Measurements from ENCODE around the gene TTC21B. TPM values are rescaled to one million over a fixed set of nuclear protein-coding genes. Genes with fewer than 3 reads are reported as not detected.
"Not testable (repeated sequence)": the region's sequence is repeated elsewhere in the genome, so short reads cannot be mapped to it uniquely, and the experiment has no call there.

TTC21B gene
- total RNA-seq, 1 donor from 2014 or later, result 10.0 TPM

- no peak for FAIRE-seq
These were observed 82.6 kb downstream of the TTC21B start for GRCh38 chr2:165871025-165871424.

GRCh38 chr2:165870346-165870745, 83.2 kb downstream of the TTC21B start:
- no peak for DNase-seq (ENCODE audit: low read depth)
- Histone ChIP-seq H3K36me3 (ENCODE audit: control insufficient read depth, insufficient read depth, low read length) (no peaks in the 10 kb centered on the region), H3K4me3 (ENCODE audit: low read depth, low read length) (no peak overlapping the region), H3K27me3 (ENCODE audit: control insufficient read depth, insufficient read depth, low read length) (no peaks in the 10 kb centered on the region)
- TF ChIP-seq CTCF (IDR thresholded peaks at IDR 0.05; ENCODE audit: insufficient read depth, low read length, severe bottlenecking), result no peak
- no peak for FAIRE-seq

More at GRCh38 chr2:165871025-165871424, 82.6 kb downstream of the TTC21B start:
- H3K27me3 ChIP-seq (ENCODE audit: control insufficient read depth, insufficient read depth, low read length), result no peaks in the 10 kb centered on the region
- no peak for DNase-seq (ENCODE audit: low read depth)
- no peaks in the 10 kb centered on the region for H3K36me3 ChIP-seq (ENCODE audit: control insufficient read depth, insufficient read depth, low read length)
- H3K4me3 ChIP-seq (ENCODE audit: low read depth, low read length), result no peak overlapping the region
- no peak for TF ChIP-seq CTCF (IDR thresholded peaks at IDR 0.05; ENCODE audit: insufficient read depth, low read length, severe bottlenecking)

GRCh38 chr2:165868211-165868610, 85.4 kb downstream of the TTC21B start:
- H3K27me3 ChIP-seq (ENCODE audit: control insufficient read depth, insufficient read depth, low read length), result no peaks in the 10 kb centered on the region
- H3K4me3 ChIP-seq (ENCODE audit: low read depth, low read length), result no peak overlapping the region
- no peaks in the 10 kb centered on the region for H3K36me3 ChIP-seq (ENCODE audit: control insufficient read depth, insufficient read depth, low read length)
- FAIRE-seq (no peak), DNase-seq (ENCODE audit: low read depth) (no peak)
- TF ChIP-seq CTCF (IDR thresholded peaks at IDR 0.05; ENCODE audit: insufficient read depth, low read length, severe bottlenecking), result no peak

GRCh38 chr2:165864296-165864695, 89.3 kb downstream of the TTC21B start:
- DNase-seq (ENCODE audit: low read depth), result no peak
- Histone ChIP-seq H3K4me3 (ENCODE audit: low read depth, low read length) (no peak overlapping the region), H3K36me3 (ENCODE audit: control insufficient read depth, insufficient read depth, low read length) (no peaks in the 10 kb centered on the region), H3K27me3 (ENCODE audit: control insufficient read depth, insufficient read depth, low read length) (no peaks in the 10 kb centered on the region)
- no peak for TF ChIP-seq CTCF (IDR thresholded peaks at IDR 0.05; ENCODE audit: insufficient read depth, low read length, severe bottlenecking)
- no peak for FAIRE-seq

GRCh38 chr2:165863810-165864261, 89.7 kb downstream of the TTC21B start:
- FAIRE-seq, result no peak

GRCh38 chr2:165861083-165861482, 92.5 kb downstream of the TTC21B start:
- not testable (repeated sequence) for FAIRE-seq; H3K4me3 ChIP-seq (ENCODE audit: low read depth, low read length); DNase-seq (ENCODE audit: low read depth); H3K27me3 ChIP-seq (ENCODE audit: control insufficient read depth, insufficient read depth, low read length); H3K36me3 ChIP-seq (ENCODE audit: control insufficient read depth, insufficient read depth, low read length)

More at GRCh38 chr2:165863810-165864261, 89.7 kb downstream of the TTC21B start:
- no peak for DNase-seq (ENCODE audit: low read depth)
- no peak overlapping the region for H3K4me3 ChIP-seq (ENCODE audit: low read depth, low read length)
- no peaks in the 10 kb centered on the region for H3K27me3 ChIP-seq (ENCODE audit: control insufficient read depth, insufficient read depth, low read length)
- H3K36me3 ChIP-seq (ENCODE audit: control insufficient read depth, insufficient read depth, low read length), result no peaks in the 10 kb centered on the region
- TF ChIP-seq CTCF (IDR thresholded peaks at IDR 0.05; ENCODE audit: insufficient read depth, low read length, severe bottlenecking), result no peak

GRCh38 chr2:165859723-165860122, 93.9 kb downstream of the TTC21B start:
- not testable (repeated sequence) for H3K4me3 ChIP-seq (ENCODE audit: low read depth, low read length); DNase-seq (ENCODE audit: low read depth); FAIRE-seq; H3K27me3 ChIP-seq (ENCODE audit: control insufficient read depth, insufficient read depth, low read length); H3K36me3 ChIP-seq (ENCODE audit: control insufficient read depth, insufficient read depth, low read length)
